NOMO-1 treated with DMSO at 0.1 percent for 48 hours (cell line): ENCODE data around the gene PPM1E.
"Not testable (repeated sequence)": the region's sequence is repeated elsewhere in the genome, so short reads cannot be mapped to it uniquely, and the experiment has no call there.

ENCODE experiments used
- DNase-seq: peaks from one replicate; lab custom pipeline; 2025; ENCODE audit not compliant: unreplicated experiment; lab: John Stamatoyannopoulos, UW

PPM1E gene

DNA sequence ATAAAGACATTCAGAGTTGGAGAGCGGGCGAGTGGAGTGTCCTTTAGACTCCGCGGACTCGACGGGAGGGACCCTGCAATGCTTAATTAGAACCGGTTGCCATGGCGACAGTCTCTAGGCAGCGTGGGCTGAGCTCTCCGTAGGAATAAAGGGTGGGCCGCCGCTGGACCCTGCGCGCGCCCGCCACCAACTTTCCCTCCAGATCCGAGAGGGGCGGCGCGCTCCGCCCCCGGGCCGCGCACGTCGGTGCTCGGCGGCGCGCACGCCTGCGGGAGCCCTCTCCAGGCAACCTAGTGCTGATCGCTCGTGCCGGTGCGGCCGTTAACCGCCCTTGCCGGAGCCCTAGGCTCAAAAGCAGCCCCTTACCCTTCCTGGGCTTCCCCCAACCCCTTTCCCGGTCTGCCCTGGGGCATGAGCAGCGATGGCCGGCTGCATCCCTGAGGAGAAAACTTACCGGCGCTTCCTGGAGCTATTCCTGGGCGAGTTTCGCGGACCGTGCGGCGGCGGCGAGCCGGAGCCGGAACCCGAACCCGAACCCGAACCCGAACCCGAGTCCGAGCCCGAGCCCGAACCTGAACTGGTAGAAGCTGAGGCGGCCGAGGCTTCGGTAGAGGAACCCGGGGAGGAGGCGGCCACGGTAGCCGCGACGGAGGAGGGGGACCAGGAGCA lies at the start of gene PPM1E:
Gene PPM1E (plus strand): TSS at position 278 of the 669 bp plus-strand sequence.
- DNase-seq: peak; percentile 45

GRCh38 chr17:58706351-58707140 lies 49.1 kb upstream of the PPM1E start:
- no peak for DNase-seq

- DNase-seq: peak; percentile 41
These were observed 44.6 kb upstream of the PPM1E start for GRCh38 chr17:58710948-58711552.

DNA sequence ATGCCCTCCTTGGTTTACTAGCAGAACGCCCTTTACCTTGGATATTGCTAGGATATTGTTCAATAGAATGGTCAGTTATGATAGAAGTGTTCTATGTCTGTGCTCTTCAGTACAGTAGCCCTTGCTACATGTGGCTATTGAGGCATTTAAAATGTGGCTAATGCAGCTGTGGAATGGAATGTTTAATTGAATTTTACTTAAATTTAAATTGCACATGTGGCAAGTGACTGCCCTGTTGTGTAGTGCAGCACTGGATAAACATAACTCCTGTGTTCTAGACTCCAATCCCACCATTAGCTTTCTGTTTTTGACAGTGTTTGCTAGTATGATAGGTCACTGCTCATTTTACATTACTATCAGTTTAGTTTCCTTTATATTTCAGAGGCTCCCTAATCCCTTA lies 33.4 kb upstream of the PPM1E start:
- no peak for DNase-seq

GRCh38 chr17:58722696-58723095 lies 33.0 kb upstream of the PPM1E start:
- no peak for DNase-seq

DNA sequence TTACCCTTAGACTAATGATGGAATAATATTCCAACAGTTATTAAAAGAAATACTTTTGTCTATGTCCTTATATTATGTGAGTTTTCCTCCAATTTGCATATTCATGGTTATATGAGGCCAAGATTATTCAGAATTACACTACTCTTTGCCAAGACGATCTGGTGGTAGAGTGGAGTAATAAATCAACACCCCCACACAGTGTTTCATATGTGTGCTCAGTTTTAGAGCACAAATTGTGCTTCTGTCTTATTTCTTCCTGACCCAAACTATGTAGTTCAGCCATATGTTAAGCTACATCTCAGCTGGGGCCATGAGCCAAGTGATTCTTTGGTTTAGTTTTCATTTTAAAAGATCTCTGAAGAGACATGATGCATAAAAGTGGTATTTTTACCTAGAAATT lies 26.9 kb upstream of the PPM1E start:
- DNase-seq: no peak

DNA sequence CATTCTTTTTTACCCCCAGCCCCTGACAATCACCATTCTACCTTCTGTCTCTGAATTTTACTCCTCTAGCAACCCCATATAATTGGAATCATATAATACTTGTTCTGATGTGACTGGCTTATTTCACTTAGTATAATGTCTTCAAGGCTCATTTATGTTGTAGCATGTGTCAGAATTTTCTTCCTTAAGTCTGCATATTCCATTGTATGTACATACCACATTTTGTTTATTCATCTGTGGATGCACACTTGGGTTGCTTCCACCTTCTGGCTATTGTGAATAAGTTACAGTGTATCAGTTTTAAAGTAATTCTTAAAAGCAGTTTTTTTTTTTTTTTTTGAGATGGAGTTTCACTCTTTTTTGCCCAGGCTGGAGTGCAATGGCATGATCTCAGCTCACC lies 24.7 kb upstream of the PPM1E start:
- DNase-seq: no peak

GRCh38 chr17:58734040-58734439 lies 21.6 kb upstream of the PPM1E start:
- no peak for DNase-seq

- no peak for DNase-seq
These were observed 20.8 kb upstream of the PPM1E start for GRCh38 chr17:58734811-58735210.

DNA sequence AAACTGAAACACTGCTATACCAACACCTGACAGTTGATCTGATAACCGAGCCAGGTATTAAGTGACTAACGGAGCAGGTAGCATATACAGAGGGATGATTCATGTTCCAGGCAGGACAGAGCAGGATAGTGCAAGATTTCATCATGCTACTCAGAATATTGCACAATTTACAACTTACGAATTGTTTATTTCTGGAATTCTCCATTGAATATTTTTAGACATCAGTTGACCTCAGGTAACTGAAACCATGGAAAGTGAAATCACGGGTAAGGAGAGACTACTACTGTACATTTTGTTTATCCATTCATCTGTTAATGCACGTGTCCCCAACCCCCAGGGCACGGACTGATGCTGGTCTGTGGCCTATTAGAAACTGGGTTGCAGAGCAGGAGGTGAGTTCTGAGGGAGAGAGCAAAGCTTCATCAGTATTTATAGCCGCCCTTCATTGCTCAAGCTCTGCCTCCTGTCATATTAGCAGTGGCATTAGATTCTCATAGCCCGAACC lies 14.5 kb upstream of the PPM1E start:
- DNase-seq: no peak

GRCh38 chr17:58747674-58748073 lies 8.0 kb upstream of the PPM1E start:
- no peak for DNase-seq

DNA sequence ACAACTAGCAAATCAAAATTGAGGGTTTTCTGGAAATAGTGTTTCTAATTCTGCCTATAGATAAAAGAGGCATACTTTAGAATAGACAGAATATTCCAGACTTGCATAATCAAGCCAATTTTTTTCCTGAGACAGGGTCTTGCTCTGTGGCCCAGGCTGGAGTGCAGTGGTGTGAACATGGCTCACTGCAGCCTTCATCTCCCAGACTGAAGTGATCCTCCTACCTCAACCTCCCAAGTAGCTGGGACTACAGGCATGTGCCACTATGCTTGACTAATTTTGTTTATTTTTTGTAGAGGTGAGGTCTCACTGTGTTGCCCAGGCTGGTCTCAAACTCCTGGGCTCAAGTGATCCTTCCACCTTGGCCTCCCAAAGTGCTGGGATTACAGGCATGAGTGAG lies 6.0 kb upstream of the PPM1E start:
- not testable (repeated sequence) for DNase-seq

DNA sequence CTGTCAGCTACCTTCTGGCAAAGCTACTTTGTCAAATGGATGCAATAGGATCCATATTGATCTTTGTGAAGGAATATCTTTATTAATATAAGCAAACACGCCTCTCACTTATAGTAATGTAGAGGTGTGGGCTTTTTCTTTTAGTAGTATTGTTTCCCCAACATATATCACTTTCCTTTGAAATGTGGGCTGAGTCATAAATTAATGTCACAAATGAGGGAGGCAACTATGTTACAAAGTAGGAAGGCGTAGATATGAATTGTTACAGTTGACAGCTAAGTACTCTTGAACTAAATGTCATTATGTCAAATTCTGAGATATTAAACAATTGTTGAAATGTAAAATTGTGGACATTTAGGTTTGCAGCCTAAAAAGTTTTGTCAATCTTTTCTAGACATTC lies 2.6 kb upstream of the PPM1E start:
- no peak for DNase-seq

DNA sequence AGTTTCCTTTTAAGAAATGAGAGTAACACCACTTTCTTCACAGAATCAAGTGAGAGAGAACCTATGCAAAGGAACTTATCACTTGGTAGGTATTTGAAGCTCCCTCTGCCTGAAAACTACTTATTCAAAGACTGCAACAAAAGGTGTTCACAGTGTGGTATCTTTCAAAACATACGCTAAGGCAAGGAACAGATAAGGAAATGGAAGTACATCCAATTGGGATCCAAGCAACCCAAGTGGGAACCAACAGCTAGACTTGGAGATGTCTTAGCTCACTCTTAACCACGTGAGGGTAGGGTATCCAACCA lies 431 bp upstream of the PPM1E start:
- no peak for DNase-seq

DNA sequence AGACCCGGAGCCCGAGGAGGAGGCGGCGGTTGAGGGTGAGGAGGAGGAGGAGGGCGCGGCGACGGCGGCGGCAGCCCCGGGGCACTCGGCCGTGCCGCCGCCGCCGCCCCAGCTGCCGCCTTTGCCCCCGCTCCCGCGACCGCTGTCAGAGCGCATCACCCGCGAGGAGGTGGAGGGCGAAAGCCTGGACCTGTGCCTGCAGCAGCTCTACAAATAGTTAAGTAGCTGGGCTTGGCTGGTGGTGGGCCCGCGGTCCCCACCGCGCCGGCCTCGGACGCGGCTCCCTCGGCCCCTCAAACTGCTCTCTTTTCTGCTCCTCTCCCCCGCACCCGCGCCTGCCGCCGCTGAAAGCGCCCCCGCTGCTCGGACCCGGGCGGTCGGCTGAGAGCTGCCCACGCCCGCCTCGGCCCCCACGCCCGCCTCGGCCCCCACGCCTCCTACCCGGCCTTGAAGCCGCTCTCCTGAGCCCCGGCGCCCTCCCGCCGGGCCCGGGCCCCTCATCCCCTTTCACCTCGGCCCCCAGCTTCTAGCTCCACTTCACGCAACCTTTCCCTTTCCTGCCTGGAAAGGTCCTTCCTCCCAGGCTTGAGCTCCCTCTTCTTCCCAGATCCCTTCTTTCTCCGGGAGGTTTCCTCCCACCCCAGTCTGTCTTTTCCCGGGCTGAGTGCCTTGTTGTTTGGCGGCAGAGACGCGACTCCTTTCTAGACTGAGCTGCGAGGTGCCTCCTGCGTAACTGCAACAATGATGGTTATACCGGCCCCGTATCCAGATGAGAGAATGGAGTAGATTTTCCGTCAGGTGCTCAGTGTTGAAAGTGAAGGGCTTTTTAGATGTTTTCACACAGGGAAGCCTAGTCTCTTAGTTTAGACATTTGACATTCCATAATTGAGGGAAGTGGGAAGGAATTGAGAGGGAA lies 850 bp downstream of the PPM1E start:
- DNase-seq: no peak

- DNase-seq: no peak
These were observed 1.5 kb downstream of the PPM1E start for GRCh38 chr17:58757162-58757613.

- no peak for DNase-seq
These were observed 3.2 kb downstream of the PPM1E start for GRCh38 chr17:58758890-58759289.

GRCh38 chr17:58759522-58759921 lies 3.9 kb downstream of the PPM1E start:
- no peak for DNase-seq

GRCh38 chr17:58760248-58760647 lies 4.6 kb downstream of the PPM1E start:
- DNase-seq: peak; percentile 11

DNA sequence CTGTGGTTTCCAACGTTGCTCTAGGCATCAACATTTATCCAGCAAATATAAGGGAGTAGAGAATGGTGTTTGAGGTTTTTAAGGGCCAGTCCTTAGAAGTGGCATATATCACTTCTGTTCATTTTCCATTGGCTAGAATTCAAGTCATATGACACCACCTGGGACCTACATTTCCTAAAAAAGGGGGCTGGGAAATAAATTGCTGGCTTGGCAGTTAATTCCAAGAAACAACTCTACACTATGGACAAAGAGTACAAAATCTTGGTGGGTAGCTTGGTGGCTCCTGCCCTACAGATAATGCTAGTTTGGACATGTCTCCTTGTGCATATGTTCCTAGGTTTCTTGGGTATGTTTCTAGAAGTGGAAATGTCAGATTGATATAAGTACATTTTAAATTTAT lies 7.6 kb downstream of the PPM1E start:
- DNase-seq: no peak

DNA sequence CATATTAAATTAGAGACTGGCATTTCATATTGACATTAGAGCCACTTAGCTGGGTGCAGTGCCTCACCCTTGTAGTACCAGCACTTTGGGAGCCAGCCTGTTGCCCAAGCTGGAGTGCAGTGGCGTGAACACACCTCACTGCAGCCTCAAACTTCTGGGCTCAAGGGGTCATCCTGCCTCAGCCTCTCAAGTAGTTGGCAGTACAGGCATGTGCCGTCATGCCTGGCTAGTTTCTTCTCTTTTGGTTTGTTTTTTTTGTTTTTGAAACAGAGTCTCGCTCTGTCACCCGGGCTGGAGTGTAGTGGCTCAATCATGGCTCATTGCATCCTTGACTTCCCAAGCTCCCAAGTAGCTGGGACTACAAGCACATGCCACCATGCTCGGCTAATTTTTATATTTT lies 8.7 kb downstream of the PPM1E start:
- DNase-seq: no peak
